ENCODE measurements around the gene ZNF576. TPM values are rescaled to one million over a fixed set of nuclear protein-coding genes. Genes with fewer than 3 reads are reported as not detected.

ZNF576 gene
- total and polyA plus RNA-seq, 9 of the 15 experiments (the other 6 are each of a cell fraction or from before 2014, with no cell fraction given) = 6.8 to 18.2 (median 12.2) TPM

DNA sequence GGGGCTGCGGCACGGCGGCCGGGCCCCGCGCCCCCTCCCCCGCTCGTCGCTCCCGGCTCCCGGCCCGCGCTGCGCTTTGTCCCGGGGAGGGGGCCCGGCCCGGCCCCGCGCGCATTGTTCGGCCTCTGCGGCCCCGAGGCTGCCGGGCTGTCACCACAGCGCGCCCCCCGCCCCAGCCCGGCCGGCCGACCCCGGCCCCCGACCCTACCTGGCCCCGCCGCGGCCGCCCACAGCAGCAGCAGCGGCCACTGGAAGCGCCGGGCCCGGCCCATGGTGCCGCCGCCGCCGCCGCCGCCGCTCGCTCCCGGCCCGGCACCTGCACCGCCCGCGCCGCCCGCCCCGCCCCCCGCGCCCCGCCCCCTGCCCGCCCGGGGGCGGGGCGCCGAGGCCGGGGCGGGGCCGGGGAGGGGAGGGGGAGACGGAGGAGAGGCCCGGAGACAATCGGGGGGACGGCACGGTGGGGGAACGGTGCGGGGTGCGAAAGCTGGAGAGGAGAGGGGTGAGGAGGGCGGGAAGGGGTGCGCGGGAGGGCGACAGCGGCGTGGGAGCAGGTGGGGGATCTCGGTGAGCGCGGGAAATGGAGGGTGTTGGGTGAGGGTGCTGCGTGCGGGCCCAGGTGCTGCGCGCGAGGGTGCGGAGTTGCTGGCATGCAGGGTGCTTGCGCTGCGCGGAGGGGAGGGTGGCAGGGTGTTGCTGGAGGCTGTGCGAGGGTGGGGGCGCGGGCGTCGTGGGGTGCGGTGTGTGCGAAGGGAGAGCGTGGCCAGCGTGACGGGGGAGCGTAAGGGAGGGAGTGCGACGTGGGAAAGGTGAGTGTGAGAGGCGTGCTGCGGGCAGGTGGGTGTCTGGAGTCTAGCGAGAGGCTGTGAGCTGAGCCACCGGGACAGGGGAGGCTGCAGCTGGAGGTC lies 43.4 kb downstream of the ZNF576 start, which contains the start of gene CADM4 (continued):
- TF ChIP-seq MEF2A (IDR thresholded peaks at IDR 0.05; ENCODE audit: control insufficient read depth, low read depth, low read length) = no peak
- no peak for TF ChIP-seq ARID1B (IDR thresholded peaks at IDR 0.05)
- TF ChIP-seq KDM5B (IDR thresholded peaks at IDR 0.05; ENCODE audit: insufficient replicate concordance, low read depth, low read length) = peak; percentile 21
- no peak for TF ChIP-seq THRAP3 (IDR thresholded peaks at IDR 0.05; ENCODE audit: borderline replicate concordance)
- 0 out of 2 replicates have a peak, but pooled peaks have one; percentile 66 for TF ChIP-seq NR3C1 (CRISPR knock-in tag; IDR thresholded peaks at IDR 0.05)
- TF ChIP-seq SPI1 (IDR thresholded peaks at IDR 0.05; ENCODE audit: borderline replicate concordance, low read depth, low read length) = no peak
- no peak for TF ChIP-seq RBM22 (IDR thresholded peaks at IDR 0.05; ENCODE audit: low read depth, low read length, poor library complexity, severe bottlenecking)
- TF ChIP-seq, protein P1, sequence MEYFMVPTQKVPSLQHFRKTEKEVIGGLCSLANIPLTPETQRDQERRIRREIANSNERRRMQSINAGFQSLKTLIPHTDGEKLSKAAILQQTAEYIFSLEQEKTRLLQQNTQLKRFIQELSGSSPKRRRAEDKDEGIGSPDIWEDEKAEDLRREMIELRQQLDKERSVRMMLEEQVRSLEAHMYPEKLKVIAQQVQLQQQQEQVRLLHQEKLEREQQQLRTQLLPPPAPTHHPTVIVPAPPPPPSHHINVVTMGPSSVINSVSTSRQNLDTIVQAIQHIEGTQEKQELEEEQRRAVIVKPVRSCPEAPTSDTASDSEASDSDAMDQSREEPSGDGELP (CRISPR knock-in tag; IDR thresholded peaks at IDR 0.05; ENCODE audit: borderline replicate concordance) = peak; percentile 61
- peak; percentile 24; the same call in 1 of the 2 replicates for TF ChIP-seq DPF2 (IDR thresholded peaks at IDR 0.05)
- peak; percentile 21; the same call in 1 of the 2 replicates for TF ChIP-seq RB1 (IDR thresholded peaks at IDR 0.05; ENCODE audit: low read depth)
- peak in 1 of 2 experiments; percentile 73; a peak in 1 of 4 replicates for TF ChIP-seq HDAC1 (IDR thresholded peaks at IDR 0.05)
- no peak for TF ChIP-seq CHD1 (IDR thresholded peaks at IDR 0.05; ENCODE audit: low read length)
- TF ChIP-seq ARNT (IDR thresholded peaks at IDR 0.05) = no peak
- TF ChIP-seq ZNF217 (CRISPR knock-in tag; IDR thresholded peaks at IDR 0.05) = no peak
- TF ChIP-seq SRSF9 (IDR thresholded peaks at IDR 0.05; ENCODE audit: borderline replicate concordance, low read depth, low read length) = no peak
- TF ChIP-seq ZNF586 (CRISPR knock-in tag; conservative IDR thresholded peaks at IDR 0.05) = no peak
- TF ChIP-seq ZNF354B (CRISPR knock-in tag; IDR thresholded peaks at IDR 0.05) = no peak
- TF ChIP-seq STAT5A (IDR thresholded peaks at IDR 0.05; ENCODE audit: borderline replicate concordance, low read length) = no peak
- TF ChIP-seq, protein P2, sequence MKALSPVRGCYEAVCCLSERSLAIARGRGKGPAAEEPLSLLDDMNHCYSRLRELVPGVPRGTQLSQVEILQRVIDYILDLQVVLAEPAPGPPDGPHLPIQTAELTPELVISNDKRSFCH (CRISPR knock-in tag; IDR thresholded peaks at IDR 0.05) = no peak
- TF ChIP-seq, protein P2 (tag; IDR thresholded peaks at IDR 0.05) = peak; percentile 31; the same call in 1 of the 2 replicates
- no peak for TF ChIP-seq ZNF507 (tag; conservative IDR thresholded peaks at IDR 0.05)
- no peak for TF ChIP-seq PYGO2 (tag; IDR thresholded peaks at IDR 0.05)
- TF ChIP-seq ZNF644 (tag; IDR thresholded peaks at IDR 0.05; ENCODE audit: low read depth) = no peak
- no peak for TF ChIP-seq EWSR1 (IDR thresholded peaks at IDR 0.05; ENCODE audit: borderline replicate concordance, low read depth, partially characterized antibody)
- 0 out of 2 replicates have a peak, but pooled peaks have one; percentile 24 for TF ChIP-seq TCF7 (IDR thresholded peaks at IDR 0.05; ENCODE audit: borderline replicate concordance)
